Fibroblast of villous mesenchyme (primary cell): ENCODE measurements around the gene MAOB. TPM values are rescaled to one million over a fixed set of nuclear protein-coding genes. Genes with fewer than 3 reads are reported as not detected.
"Not testable (repeated sequence)": the region's sequence is repeated elsewhere in the genome, so short reads cannot be mapped to it uniquely, and the experiment has no call there.

Experiments used
- DNase-seq: peaks from one replicate; pipeline ENCODE4 v3.0.0-alpha.2; 2010; ENCODE audit warnings: low read depth
- H3K4me3 ChIP-seq: 2 replicates; pipeline ENCODE4 v1.5.1; 2011; ENCODE audit warnings: low read depth, mild to moderate bottlenecking, low read length
- CTCF ChIP-seq: IDR thresholded peaks from 2 replicates; pipeline ENCODE4 v1.5.1; 2012; ENCODE audit warnings: low read depth, mild to moderate bottlenecking, low read length; ENCODE audit not compliant: insufficient read depth
- total RNA-seq: library from RNA; depleted of rRNA; stranded (reverse); fragments of >200 nt; gene quantifications from 2 replicates; pipeline ENCODE4 v1.2.3, GENCODE V29; 2012

The MAOB gene
- total RNA-seq, 1 donor: 0.43 TPM

- H3K4me3 ChIP-seq: no peak overlapping the region
- DNase-seq: no peak
- no peak for TF ChIP-seq CTCF
These were observed 147.8 kb downstream of the MAOB start for GRCh38 chrX:43734444-43734843.

GRCh38 chrX:43733699-43734098 is 148.6 kb downstream of the MAOB start:
- no peak for DNase-seq
- no peak overlapping the region for H3K4me3 ChIP-seq
- TF ChIP-seq CTCF: no peak

- H3K4me3 ChIP-seq: no peak overlapping the region
- no peak for DNase-seq
- no peak for TF ChIP-seq CTCF
These were observed 151.2 kb downstream of the MAOB start for GRCh38 chrX:43731086-43731485.

GRCh38 chrX:43728966-43729365 is 153.3 kb downstream of the MAOB start:
- no peak for TF ChIP-seq CTCF
- DNase-seq: no peak
- H3K4me3 ChIP-seq: no peak overlapping the region

GRCh38 chrX:43728002-43728401 is 154.2 kb downstream of the MAOB start:
- H3K4me3 ChIP-seq: no peak overlapping the region
- TF ChIP-seq CTCF: no peak
- DNase-seq: no peak

- not testable (repeated sequence) for DNase-seq, H3K4me3 ChIP-seq
These were observed 155.0 kb downstream of the MAOB start for GRCh38 chrX:43727254-43727653.

GRCh38 chrX:43725227-43725626 is 157.0 kb downstream of the MAOB start:
- DNase-seq, H3K4me3 ChIP-seq: not testable (repeated sequence)

GRCh38 chrX:43720961-43721360 is 161.3 kb downstream of the MAOB start:
- no peak overlapping the region for H3K4me3 ChIP-seq
- no peak for DNase-seq
- no peak for TF ChIP-seq CTCF
